ENCODE measurements around the gene DDX5.

Gene DDX5

DNA sequence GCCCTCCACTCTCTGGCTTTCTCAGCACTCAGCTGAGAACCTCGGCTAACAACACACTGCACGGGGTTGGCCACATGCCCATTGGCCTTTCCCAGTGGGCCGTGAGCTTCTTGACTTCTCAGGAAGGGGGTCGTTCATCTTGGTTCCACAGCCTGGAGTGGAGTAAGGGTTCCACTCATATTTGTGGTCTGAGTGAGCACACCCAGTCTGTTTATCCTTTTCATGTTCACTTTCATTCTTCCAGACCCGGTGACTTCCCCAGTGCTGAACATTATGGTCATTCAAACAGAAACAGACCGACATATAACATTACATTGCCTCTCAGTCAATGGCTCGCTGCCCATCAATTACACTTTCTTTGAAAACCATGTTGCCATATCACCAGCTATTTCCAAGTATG is 48.9 kb downstream of the DDX5 start:
- no peaks in the 10 kb centered on the region for H3K9me3 ChIP-seq
- H3K27me3 ChIP-seq: no peaks in the 10 kb centered on the region
- H3K4me3 ChIP-seq (ENCODE audit: low read depth, low read length): no peak overlapping the region
- H3K4me1 ChIP-seq: no peaks in the 10 kb centered on the region
- H3K36me3 ChIP-seq: no peaks in the 10 kb centered on the region
- TF ChIP-seq, protein P1, sequence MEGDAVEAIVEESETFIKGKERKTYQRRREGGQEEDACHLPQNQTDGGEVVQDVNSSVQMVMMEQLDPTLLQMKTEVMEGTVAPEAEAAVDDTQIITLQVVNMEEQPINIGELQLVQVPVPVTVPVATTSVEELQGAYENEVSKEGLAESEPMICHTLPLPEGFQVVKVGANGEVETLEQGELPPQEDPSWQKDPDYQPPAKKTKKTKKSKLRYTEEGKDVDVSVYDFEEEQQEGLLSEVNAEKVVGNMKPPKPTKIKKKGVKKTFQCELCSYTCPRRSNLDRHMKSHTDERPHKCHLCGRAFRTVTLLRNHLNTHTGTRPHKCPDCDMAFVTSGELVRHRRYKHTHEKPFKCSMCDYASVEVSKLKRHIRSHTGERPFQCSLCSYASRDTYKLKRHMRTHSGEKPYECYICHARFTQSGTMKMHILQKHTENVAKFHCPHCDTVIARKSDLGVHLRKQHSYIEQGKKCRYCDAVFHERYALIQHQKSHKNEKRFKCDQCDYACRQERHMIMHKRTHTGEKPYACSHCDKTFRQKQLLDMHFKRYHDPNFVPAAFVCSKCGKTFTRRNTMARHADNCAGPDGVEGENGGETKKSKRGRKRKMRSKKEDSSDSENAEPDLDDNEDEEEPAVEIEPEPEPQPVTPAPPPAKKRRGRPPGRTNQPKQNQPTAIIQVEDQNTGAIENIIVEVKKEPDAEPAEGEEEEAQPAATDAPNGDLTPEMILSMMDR (IDR thresholded peaks at IDR 0.05; ENCODE audit: low read depth, low read length): no peak
- DNase-seq: no peak

DNA sequence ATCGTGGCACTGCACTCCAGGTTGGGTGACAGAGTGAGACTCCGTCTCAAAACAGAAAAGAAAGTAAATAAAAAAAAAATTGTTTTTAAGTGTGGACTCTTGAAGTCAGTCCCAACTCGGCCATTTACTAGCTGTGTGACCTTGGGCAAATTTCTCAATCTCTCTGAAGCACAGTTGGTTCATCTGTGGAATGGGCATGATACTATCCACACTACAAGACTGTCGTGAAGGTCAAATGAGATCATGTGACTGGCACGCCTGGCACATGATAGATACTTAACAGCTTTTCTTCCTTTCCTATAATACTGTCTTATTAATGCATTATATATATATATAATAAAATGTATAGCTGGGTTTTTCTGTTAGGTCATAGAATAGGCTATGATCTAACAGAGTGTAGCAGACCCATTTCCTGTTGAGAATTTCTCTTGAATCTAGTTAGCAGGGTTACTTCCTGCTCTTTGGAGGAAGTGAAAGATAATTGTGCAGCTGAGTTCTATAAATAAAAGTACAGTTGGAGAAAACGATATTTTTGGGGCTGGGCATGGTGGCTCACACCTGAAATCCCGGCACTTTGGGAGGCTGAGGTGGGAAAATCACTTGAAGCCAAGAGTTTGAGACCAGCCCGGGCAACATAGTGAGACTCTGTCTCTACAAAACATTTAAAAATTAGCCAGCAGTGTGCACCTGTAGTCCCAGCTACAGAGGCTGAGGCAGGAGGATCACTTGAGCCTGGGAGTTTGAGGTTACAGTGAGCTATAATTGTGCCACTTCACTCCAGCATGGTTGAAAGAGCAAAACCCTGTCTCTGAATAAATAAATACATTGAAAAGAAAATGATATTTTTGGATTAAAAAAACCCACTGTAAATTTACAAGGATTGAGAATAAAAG is 49.9 kb downstream of the DDX5 start:
- DNase-seq: no peak
- H3K4me1 ChIP-seq: no peaks in the 10 kb centered on the region
- no peaks in the 10 kb centered on the region for H3K27me3 ChIP-seq
- H3K4me3 ChIP-seq (ENCODE audit: low read depth, low read length): no peak overlapping the region
- TF ChIP-seq, protein P1 (IDR thresholded peaks at IDR 0.05; ENCODE audit: low read depth, low read length): no peak
- H3K36me3 ChIP-seq: no peaks in the 10 kb centered on the region
- H3K9me3 ChIP-seq: no peaks in the 10 kb centered on the region

DNA sequence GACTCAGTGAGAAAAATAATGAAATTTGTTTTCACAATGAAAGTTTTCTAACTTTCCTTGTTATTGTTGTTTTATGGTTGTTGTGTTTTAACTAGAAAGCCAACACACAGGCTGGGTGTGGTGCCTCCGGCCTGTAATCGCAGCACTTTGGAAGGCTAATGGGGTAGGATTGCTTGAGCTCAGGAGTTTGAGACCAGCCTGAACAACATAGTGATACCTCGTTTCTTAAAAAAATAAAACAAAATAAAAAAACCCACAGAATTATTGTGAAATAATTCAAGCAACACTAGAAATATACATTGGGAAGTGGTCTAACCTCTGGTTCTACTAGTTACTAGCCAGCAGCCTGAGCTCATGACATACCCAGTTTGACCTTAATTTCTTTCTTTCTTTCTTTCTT is 56.5 kb downstream of the DDX5 start:
- Histone ChIP-seq H3K36me3 (no peaks in the 10 kb centered on the region), H3K27me3 (no peaks in the 10 kb centered on the region), H3K4me3 (ENCODE audit: low read depth, low read length) (no peak overlapping the region), H3K9me3 (no peaks in the 10 kb centered on the region), H3K4me1 (no peaks in the 10 kb centered on the region)
- no peak for DNase-seq
- TF ChIP-seq, protein P1 (IDR thresholded peaks at IDR 0.05; ENCODE audit: low read depth, low read length): no peak

DNA sequence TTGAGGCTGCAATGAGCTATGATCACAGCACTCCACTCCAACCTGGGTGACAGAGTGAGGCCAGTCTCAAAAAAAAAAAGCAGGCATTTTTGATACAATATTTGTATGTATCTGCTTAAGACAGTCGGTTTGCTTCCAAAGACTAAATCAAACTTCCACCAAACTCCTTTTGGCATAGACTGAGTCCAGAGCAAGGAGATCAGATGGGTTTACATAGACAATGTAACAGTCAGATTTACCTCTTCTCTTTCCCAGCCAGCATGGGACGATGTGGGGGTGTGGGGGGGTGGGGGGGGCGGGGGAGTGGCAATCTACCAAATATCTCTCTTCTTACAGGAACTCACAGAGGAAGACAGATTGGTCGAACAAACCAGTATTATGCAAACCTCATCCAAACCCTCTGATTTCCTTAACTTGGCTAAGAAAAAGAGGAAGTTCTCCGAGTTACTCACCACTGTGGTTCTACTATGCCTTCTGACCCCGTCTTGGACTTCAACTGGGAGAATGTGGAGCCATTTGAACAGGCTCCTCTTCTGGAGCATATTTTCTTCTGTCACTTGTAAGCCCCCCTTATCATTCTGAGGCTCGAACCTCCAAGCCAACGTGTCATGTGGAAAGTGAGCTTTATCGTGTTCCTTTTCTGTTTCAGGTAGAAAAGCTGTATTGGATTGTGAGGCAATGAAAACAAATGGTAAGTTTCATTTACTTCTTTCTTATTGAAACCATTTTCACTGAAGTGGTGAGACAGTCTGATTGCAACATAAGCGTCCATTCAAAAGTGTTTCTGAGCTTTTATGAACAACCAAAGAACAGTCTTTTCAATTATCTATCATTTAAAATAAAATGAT is 57.2 kb downstream of the DDX5 start, which contains the start of gene MILR1:
Gene MILR1, plus strand, starts transcription at position 451 of the 848 bp plus-strand sequence. Its CDS starts 54 bp downstream, at position 505.
- TF ChIP-seq, protein P1 (IDR thresholded peaks at IDR 0.05; ENCODE audit: low read depth, low read length): no peak
- Histone ChIP-seq H3K4me3 (ENCODE audit: low read depth, low read length) (no peak within 1 kb of the TSS), H3K27me3 (no peaks in the 10 kb centered on the region), H3K4me1 (no peaks in the 10 kb centered on the region), H3K9me3 (no peaks in the 10 kb centered on the region), H3K36me3 (no peaks in the 10 kb centered on the region)
- DNase-seq: no peak
